Stimulated activated CD8-positive, alpha-beta memory T cell treated with anti-CD3 and anti-CD28 coated beads, Interleukin-15, amount 100 ng/mL, for 24 hours (primary cell): Measurements from ENCODE around the gene ATP6V1D.
"Not testable (repeated sequence)": the region's sequence is repeated elsewhere in the genome, so short reads cannot be mapped to it uniquely, and the experiment has no call there.

ENCODE experiments used
- DNase-seq: peaks from one replicate; pipeline ENCODE4 v3.0.0-alpha.2; 2020; ENCODE audit warnings: low read depth

The ATP6V1D gene

GRCh38 chr14:67370830-67371229 lies 11.2 kb upstream of the ATP6V1D start:
- no peak for DNase-seq

DNA sequence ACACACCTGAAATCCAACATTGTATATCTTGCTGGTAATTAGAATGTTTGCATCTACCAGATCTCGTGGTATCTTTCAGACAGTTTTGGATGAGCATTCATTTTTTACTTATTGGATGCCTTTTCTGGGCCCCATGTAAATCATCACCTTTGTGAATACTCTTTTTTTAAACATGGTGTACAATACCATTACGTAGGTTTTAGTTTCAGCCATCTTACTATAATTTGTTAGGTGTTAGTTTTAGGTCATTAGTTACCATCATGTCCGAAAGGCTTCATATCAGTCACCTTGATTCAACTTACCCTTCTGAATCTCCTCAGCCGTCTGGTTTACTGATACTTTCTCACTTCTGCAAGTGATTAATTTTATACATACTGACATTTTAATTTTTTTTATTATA lies 5.9 kb upstream of the ATP6V1D start:
- no peak for DNase-seq

GRCh38 chr14:67360470-67361206 lies 1.0 kb upstream of the ATP6V1D start:
- no peak for DNase-seq

DNA sequence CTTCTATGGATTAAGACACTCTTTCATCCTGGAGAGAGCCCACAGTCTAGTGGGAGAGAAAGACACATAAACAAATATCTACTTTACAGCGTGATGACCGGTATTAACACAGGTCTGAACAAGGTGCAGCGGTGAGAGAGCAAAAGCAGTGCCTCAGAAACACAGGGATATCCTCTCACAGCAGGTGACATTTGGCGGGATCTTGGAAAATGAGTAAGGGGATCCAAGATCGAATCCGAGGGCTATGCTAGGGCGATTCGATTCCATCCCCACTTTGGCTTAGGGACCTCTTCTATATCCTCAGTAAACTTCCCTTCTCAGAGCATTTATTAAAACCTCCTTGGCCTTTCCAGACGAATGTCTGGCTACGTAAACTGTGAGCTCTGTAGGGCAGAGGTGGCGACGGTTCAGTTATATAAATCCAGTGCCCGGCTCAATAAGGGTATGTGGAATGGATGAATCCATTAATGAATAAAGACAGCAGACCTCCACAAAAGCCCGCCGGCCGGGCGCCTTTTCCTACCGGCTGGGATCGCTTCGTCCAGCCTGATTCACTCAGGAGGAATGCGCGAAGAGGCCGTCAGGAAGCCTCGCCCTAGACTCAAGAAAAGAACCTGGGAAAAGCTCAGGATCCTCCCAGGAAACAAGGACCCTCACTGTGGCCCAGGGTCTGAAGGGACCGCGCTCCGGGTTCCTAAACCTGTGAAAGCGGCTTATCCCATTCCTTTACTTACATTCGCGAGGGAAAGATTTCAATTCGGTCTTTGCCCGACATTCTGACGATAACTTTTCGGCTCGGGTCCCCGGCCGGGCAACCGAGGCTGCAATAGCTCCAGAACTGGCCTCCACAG lies 455 bp downstream of the ATP6V1D start:
- no peak for DNase-seq

- no peak for DNase-seq
These were observed 1.6 kb downstream of the ATP6V1D start for GRCh38 chr14:67357969-67358354.

DNA sequence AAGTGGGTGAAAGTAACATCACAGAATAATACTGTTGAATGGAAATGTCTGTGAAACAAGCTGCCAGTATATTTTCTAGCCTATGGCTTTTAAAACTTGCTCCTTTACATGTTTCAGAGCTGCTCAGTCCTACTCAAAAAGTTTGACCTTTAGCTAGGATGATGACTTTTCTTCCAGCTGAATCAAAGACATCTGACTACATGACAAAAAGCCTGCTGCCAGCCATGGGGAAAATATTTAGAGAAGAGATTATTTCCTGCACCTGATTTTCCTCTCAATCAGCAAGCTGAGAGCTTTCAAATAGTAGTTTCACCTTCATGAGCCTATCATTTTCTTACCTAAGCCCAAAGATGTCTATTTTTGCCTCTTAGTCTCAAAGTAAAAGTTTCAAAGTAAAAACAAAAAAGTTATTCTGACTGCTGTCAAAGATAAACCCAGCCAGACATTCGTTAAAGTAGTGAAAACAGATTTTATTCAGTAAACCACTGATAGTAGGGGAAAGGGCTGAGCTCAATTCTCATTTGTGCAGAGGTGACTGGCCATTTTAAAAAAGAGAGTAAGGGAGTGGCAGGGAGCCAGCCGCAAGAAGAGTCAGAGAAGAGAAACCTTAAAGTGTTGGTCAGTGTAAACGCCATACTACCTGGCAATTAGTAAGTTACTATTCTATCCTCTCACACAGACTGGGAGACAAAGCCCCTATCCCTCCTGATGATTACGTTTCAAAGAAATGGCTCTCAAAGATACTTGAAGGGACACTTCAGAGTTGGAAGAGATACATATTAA lies 2.2 kb downstream of the ATP6V1D start:
- no peak for DNase-seq

DNA sequence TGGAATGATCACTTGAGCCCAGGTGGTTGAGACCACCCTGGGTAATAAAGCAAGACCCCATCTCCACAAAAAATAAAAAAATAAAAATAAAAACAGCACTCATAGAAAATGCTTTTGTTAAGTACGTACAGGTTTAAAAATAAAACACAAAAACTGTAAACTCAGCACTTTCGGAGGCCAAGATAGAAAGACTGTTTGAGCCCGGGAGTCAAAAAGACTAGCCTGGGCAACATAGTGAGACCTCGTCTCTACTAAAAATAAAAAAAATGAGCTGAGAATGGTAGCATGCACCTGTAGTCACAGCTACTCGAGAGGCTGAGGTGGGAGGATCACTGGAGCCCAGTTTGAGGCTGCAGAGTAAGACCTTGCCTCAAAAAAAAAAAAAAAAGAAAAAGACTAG lies 7.5 kb downstream of the ATP6V1D start:
- no peak for DNase-seq

GRCh38 chr14:67345583-67345982 lies 14.0 kb downstream of the ATP6V1D start:
- no peak for DNase-seq

- DNase-seq: no peak
These were observed 15.9 kb downstream of the ATP6V1D start for GRCh38 chr14:67343601-67344230.

GRCh38 chr14:67341231-67341630 lies 18.4 kb downstream of the ATP6V1D start:
- DNase-seq: not testable (repeated sequence)

DNA sequence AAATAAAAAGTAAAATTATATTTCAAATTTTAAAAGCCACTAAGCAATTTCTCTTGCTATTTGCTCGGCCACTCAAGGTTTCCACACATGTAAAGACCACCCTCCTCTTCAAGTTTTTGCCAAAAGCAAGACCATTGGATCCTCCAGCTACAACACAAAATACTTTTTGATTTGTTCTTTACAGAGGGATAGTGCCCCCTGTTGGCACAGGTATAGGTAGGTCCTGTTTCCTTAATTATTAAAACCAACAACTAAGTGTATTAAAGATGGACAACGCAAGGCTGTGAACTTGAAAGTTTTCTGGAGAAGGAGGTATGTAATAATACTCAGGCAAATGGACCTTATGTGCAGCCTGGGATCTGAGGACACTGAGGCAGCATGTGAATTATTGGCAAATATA lies 23.8 kb downstream of the ATP6V1D start:
- DNase-seq: no peak

GRCh38 chr14:67332468-67332867 lies 27.1 kb downstream of the ATP6V1D start:
- no peak for DNase-seq

GRCh38 chr14:67331368-67332125 lies 28.1 kb downstream of the ATP6V1D start:
- no peak for DNase-seq

GRCh38 chr14:67329666-67330065 lies 29.9 kb downstream of the ATP6V1D start:
- DNase-seq: not testable (repeated sequence)

DNA sequence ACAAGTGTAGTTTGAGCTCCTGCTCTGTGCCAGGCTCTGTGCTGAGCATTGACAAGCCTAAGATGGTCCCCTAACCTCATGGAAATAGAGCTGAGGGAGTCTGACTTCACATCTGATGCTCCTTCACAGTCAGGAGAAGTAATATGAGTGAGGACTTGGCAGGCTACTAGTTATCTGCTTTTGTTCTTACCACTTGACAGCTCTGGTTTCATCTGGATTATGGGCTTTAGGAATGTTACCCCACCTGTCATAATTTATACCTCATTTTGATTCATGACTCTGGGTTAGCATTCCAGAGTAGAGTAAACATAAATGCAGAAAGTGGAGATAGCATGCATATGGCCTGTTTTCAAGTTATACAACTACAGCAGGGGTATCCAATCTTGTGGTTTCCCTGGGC lies 40.5 kb downstream of the ATP6V1D start:
- no peak for DNase-seq

DNA sequence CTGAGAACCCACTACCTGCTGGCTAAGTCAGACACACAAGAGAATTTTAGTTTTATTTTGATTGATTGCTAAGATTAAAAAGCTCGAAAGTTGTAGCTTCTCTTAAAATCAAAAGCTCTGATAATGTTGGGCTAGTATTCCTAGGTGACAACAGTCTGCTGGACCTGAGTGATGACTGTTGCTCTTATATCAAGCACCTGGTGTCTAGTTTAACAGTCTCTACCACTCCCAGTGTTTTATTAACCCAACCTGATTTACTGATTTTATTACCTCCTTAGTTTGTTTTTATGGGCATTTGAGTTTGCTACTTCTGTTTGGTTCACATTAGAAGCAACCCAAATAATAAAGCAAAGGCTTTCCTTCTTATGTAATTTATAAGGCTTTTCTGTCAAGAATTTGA lies 41.8 kb downstream of the ATP6V1D start:
- DNase-seq: no peak

- no peak for DNase-seq
These were observed 46.5 kb downstream of the ATP6V1D start for GRCh38 chr14:67313153-67313552.

- no peak for DNase-seq
These were observed 47.7 kb downstream of the ATP6V1D start for GRCh38 chr14:67311868-67312267.
